Muscle layer of colon (tissue), 2 donors: Measurements from ENCODE around the gene NPVF.

Experiments used
- H3K27ac ChIP-seq: one replicate; pipeline ENCODE4 v1.7.0; 2013; ENCODE audit warnings: low read depth, mild to moderate bottlenecking, low read length, moderate library complexity
- H3K27me3 ChIP-seq, 2 donors: one replicate each; pipeline ENCODE4 v1.7.0; 2013; ENCODE audit warnings: low read length in 2 of 2, mild to moderate bottlenecking in 2 of 2; ENCODE audit not compliant: insufficient read depth in 2 of 2, control insufficient read depth in 1 of 2
- H3K36me3 ChIP-seq: one replicate; pipeline ENCODE4 v1.7.0; 2013; ENCODE audit warnings: mild to moderate bottlenecking, low read length; ENCODE audit not compliant: insufficient read depth
- H3K4me1 ChIP-seq: one replicate; pipeline ENCODE4 v1.7.0; 2013; ENCODE audit warnings: mild to moderate bottlenecking, low read length; ENCODE audit not compliant: insufficient read depth
- H3K4me3 ChIP-seq, 2 donors: one replicate each; pipeline ENCODE4 v1.7.0; 2013; ENCODE audit warnings: low read length in 2 of 2, low read depth in 1 of 2, mild to moderate bottlenecking in 1 of 2, moderate library complexity in 1 of 2
- H3K9ac ChIP-seq: one replicate; pipeline ENCODE4 v1.7.0; 2013; ENCODE audit warnings: low read length
- H3K9me3 ChIP-seq: one replicate; pipeline ENCODE4 v1.7.0; 2013; ENCODE audit warnings: mild to moderate bottlenecking, low read length
- donor health status: abdominal sarcoma.
- donor health status: Adenocarcinoma of cecum.

Gene NPVF

GRCh38 chr7:25228386-25228785 lies at the start of gene NPVF:
NPVF (minus strand) TSS chr7:25228486; CDS start chr7:25228439, 47 bp downstream.
- H3K27ac ChIP-seq = no peak within 1 kb of the TSS
- no peak within 1 kb of the TSS for H3K9ac ChIP-seq
- no peaks in the 10 kb centered on the region for H3K27me3 ChIP-seq
- H3K4me3 ChIP-seq = no peak within 1 kb of the TSS
- no peaks in the 10 kb centered on the region for H3K4me1 ChIP-seq
- H3K36me3 ChIP-seq = no peaks in the 10 kb centered on the region
- H3K9me3 ChIP-seq = no peaks in the 10 kb centered on the region

- Histone ChIP-seq H3K9me3 (no peaks in the 10 kb centered on the region), H3K27ac (no peak overlapping the region), H3K9ac (no peak overlapping the region), H3K27me3 (no peaks in the 10 kb centered on the region), H3K4me3 (no peak overlapping the region), H3K4me1 (no peaks in the 10 kb centered on the region), H3K36me3 (no peaks in the 10 kb centered on the region)
These were observed 44.0 kb upstream of the NPVF start for GRCh38 chr7:25272265-25272664.

- Histone ChIP-seq H3K9me3 (no peaks in the 10 kb centered on the region), H3K9ac (no peak overlapping the region), H3K27ac (no peak overlapping the region), H3K36me3 (no peaks in the 10 kb centered on the region), H3K27me3 (no peaks in the 10 kb centered on the region), H3K4me3 (no peak overlapping the region), H3K4me1 (peaks cover 16% of the 10 kb centered on the region)
These were observed 35.1 kb upstream of the NPVF start for GRCh38 chr7:25263337-25263736.

- no peaks in the 10 kb centered on the region for H3K27me3 ChIP-seq
- H3K27ac ChIP-seq = no peak overlapping the region
- no peak overlapping the region for H3K4me3 ChIP-seq
These were observed 34.3 kb upstream of the NPVF start for GRCh38 chr7:25262586-25262985.

GRCh38 chr7:25261545-25262140 lies 33.4 kb upstream of the NPVF start:
- no peaks in the 10 kb centered on the region for H3K36me3 ChIP-seq
- peak overlapping the region in 1 of 2 donors; percentile 17 for H3K4me3 ChIP-seq
- peaks cover 16% of the 10 kb centered on the region for H3K4me1 ChIP-seq
- H3K27me3 ChIP-seq = no peaks in the 10 kb centered on the region
- no peak overlapping the region for H3K9ac ChIP-seq
- no peaks in the 10 kb centered on the region for H3K9me3 ChIP-seq
- H3K27ac ChIP-seq = no peak overlapping the region

More at GRCh38 chr7:25262586-25262985, 34.3 kb upstream of the NPVF start:
- no peak overlapping the region for H3K9ac ChIP-seq
- H3K9me3 ChIP-seq = no peaks in the 10 kb centered on the region
- H3K36me3 ChIP-seq = no peaks in the 10 kb centered on the region
- peaks cover 16% of the 10 kb centered on the region for H3K4me1 ChIP-seq

- peaks cover 16% of the 10 kb centered on the region for H3K4me1 ChIP-seq
- no peaks in the 10 kb centered on the region for H3K36me3 ChIP-seq
- H3K9ac ChIP-seq = no peak overlapping the region
- peak overlapping the region in 1 of 2 donors; percentile 17 for H3K4me3 ChIP-seq
- no peak overlapping the region for H3K27ac ChIP-seq
- no peaks in the 10 kb centered on the region for H3K9me3 ChIP-seq
- H3K27me3 ChIP-seq = no peaks in the 10 kb centered on the region
These were observed 32.7 kb upstream of the NPVF start for GRCh38 chr7:25260862-25261494.

GRCh38 chr7:25259487-25260243 lies 31.4 kb upstream of the NPVF start:
- no peak overlapping the region for H3K4me3 ChIP-seq
- no peak overlapping the region for H3K9ac ChIP-seq
- no peaks in the 10 kb centered on the region for H3K27me3 ChIP-seq
- peak overlapping the region; percentile 20 for H3K27ac ChIP-seq
- no peaks in the 10 kb centered on the region for H3K9me3 ChIP-seq
- H3K4me1 ChIP-seq = peaks cover 16% of the 10 kb centered on the region
- H3K36me3 ChIP-seq = no peaks in the 10 kb centered on the region

- Histone ChIP-seq H3K9ac (no peak overlapping the region), H3K4me3 (no peak overlapping the region), H3K4me1 (peaks cover 16% of the 10 kb centered on the region), H3K27me3 (no peaks in the 10 kb centered on the region), H3K9me3 (no peaks in the 10 kb centered on the region), H3K27ac (no peak overlapping the region), H3K36me3 (no peaks in the 10 kb centered on the region)
These were observed 28.1 kb upstream of the NPVF start for GRCh38 chr7:25256333-25256819.

GRCh38 chr7:25255611-25256332 lies 27.5 kb upstream of the NPVF start:
- H3K27ac ChIP-seq = no peak overlapping the region
- H3K4me1 ChIP-seq = peaks cover 11% of the 10 kb centered on the region
- H3K4me3 ChIP-seq = no peak overlapping the region
- H3K9me3 ChIP-seq = no peaks in the 10 kb centered on the region
- no peaks in the 10 kb centered on the region for H3K36me3 ChIP-seq
- H3K9ac ChIP-seq = no peak overlapping the region
- no peaks in the 10 kb centered on the region for H3K27me3 ChIP-seq

GRCh38 chr7:25254604-25255003 lies 26.3 kb upstream of the NPVF start:
- Histone ChIP-seq H3K4me3 (no peak overlapping the region), H3K27me3 (no peaks in the 10 kb centered on the region), H3K36me3 (no peaks in the 10 kb centered on the region), H3K9ac (no peak overlapping the region), H3K4me1 (no peaks in the 10 kb centered on the region), H3K9me3 (no peaks in the 10 kb centered on the region), H3K27ac (no peak overlapping the region)

- H3K9me3 ChIP-seq = no peaks in the 10 kb centered on the region
- H3K9ac ChIP-seq = no peak overlapping the region
- H3K27ac ChIP-seq = no peak overlapping the region
- no peaks in the 10 kb centered on the region for H3K27me3 ChIP-seq
- H3K4me1 ChIP-seq = no peaks in the 10 kb centered on the region
- no peaks in the 10 kb centered on the region for H3K36me3 ChIP-seq
- H3K4me3 ChIP-seq = no peak overlapping the region
These were observed 25.4 kb upstream of the NPVF start for GRCh38 chr7:25253714-25254113.
